AG20443 (cell line): ENCODE data around the gene TCTN1.
A peak's percentile ranks its signal among the peaks of the same experiment; 100 is the strongest.
"Not testable (repeated sequence)": the region's sequence is repeated elsewhere in the genome, so short reads cannot be mapped to it uniquely, and the experiment has no call there.

Source experiments
- DNase-seq: peaks from one replicate; pipeline ENCODE4 v3.0.0; 2012; ENCODE audit warnings: low spot score, mixed read lengths

Gene TCTN1

DNA sequence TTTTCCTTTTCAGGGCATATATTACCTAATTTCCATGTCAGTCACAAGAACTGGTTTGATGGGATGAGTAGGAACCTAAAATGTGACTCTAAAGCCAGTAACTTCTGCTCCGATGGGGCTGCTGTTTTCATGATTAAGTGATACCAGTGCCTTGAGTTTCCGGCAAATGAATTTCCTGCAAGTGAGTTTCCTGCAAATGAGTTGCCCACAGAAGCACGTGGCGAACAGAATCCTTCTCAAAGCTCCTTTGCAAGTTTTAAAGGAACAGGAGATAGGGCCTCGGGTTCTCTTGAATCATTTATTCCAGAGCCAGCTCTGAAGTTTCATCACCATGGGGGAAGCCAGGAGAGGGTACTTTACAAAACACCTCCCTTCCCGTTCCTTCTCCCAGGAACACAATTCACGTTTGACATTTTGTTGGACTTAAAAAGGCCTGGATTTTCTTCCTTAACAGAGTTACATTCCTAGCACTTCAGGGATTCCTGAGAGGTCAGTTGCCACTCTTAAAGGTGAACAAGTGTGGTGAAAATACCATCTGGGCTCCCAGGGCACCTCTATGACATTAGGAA, 28.6 kb upstream of the TCTN1 start:
- DNase-seq = peak; percentile 20

DNA sequence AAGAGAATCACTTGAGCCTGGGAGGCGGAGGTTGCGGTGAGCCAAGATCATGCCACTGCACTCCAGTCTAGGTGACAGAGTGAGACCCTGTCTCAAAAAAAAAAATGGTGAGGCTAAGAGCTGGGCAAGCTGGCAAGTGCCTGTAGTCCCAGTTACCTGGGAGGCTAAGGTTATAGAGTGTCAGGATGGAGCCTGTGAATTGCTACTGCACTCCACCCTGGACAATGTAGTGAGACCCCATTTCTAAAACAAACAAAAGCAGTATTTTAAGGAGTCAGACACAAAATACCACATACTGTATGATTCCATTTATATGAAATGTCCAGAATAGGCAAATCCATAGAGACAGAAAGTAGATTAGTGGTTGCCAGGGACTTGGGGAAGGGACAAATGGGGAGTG, 26.8 kb upstream of the TCTN1 start:
- not testable (repeated sequence) for DNase-seq

DNA sequence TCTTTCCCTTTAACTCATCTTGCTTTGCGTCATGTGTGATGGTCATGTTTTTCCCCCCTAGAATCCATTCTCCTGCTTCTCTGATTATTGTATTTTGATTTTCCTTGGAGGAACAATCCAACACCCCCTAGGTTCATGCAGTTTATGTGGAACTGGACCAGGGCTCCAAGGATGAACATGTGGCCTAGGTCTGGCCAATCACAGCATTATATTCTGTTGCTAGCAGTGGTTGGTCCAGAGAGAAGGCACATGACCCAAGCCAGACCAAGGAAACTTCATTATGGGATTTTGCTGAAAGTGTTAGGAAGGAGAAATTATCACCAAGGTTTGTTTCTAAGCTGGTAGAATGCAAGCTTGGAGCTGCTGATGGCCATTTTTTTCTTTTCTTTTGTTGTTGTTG, 23.9 kb upstream of the TCTN1 start:
- DNase-seq = no peak

DNA sequence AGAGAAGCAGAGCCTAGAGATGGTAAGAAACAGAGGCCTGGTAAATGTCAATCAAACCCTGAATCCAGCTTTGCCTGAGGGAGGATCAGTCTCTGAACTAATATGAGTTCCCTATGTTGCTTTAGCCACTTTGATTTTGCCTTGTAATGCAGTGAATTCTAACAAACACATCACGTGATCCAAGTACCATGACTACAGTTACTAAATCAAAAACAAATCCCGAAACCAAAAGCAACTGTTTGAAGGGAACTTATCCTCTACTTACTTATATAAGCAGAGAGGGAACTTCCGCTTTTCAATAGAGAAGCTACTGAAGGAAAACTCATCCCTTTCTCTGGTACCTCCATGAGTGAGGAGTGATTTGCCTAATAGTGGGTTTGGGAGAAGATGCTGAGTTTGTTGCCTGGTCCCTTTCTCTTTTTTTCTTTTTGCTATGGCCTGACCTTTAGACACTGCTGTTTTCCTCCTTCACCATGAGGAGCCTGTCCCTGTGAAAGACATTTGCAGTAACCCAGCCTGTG, 23.1 kb upstream of the TCTN1 start:
- DNase-seq = peak; percentile 53

DNA sequence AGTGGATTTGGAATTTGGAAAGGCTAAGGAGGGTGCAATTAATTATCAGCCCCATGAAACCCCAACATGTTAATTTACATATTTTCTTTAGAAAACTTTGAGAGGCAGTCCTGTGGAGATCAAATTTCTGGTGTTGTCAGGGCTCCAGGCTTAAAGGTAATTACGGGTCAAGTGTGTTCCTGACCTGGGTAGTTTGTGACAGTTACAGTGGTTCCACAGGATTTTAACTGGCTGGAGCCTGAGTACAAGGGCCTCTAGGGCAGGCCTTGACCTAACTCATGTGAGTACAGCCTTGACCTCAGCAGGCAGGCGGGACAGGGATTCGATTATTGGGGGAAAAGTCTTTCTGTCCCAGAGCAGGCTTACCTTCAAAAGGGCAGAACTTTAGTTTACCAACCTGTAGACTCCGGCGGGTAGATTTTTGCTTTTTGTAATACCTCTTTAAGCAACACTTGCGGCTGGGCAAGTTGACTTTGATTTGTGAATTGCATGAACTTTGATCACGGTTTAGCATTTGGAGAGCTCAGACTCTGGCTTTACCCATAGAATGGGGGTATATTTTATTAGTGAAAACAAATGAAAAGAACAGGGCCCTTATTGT, 22.4 kb upstream of the TCTN1 start:
- no peak for DNase-seq

DNA sequence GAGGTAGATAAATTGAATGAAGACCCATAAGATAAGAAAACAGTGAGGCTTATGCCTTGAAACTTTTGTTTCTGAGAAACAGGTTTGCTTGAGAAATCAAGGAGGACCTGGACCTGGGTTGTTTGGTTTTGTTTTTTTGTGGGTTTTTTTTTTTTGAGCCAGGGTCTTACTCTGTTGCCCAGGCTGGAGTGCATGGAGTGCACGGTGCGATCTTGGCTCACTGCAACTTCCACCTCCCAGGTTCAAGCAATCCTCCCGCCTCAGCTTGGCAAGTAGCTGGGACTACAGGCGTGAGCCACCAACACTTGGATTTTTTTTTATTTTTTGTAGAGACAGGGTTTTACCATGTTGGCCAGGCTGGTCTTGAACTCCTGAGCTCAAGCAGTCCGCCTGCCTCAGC, 21.9 kb upstream of the TCTN1 start:
- no peak for DNase-seq

DNA sequence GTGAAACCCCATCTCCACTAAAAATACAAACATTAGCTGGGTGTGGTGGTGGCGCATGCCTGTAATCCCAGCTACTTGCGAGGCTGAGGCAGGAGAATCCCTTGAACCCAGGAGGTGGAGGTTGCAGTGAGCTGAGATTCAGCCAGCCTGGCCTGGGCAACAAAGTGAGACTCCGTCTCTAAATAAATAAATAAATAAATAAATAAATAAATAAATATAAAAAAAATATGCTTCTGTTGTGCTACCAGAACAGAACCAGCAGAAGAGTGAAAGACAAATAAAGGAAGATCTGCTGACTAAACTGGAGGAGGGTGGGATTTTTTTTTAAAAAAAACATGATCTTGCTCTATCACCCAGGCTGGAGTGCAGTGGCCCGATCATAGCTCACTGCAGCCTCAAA, 21.0 kb upstream of the TCTN1 start:
- DNase-seq = not testable (repeated sequence)

DNA sequence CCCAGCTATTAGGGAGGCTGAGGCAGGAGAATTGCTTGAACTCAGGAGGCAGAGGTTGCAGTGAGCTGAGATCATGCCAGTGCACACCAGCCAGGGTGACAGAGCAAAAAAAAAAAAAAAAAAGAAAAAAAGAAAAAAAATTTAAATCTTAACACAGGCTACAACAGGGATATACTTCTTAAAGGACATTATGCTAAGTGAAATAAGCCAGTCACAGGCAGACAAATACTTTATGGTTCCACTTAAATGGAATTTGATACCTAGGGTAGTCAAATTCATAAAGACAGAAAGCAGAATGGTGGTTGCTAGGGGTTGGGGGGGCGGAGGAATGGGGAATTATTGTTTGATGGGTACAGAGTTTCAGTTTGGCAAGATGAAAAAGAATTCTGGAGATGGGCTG, 16.0 kb upstream of the TCTN1 start:
- no peak for DNase-seq

DNA sequence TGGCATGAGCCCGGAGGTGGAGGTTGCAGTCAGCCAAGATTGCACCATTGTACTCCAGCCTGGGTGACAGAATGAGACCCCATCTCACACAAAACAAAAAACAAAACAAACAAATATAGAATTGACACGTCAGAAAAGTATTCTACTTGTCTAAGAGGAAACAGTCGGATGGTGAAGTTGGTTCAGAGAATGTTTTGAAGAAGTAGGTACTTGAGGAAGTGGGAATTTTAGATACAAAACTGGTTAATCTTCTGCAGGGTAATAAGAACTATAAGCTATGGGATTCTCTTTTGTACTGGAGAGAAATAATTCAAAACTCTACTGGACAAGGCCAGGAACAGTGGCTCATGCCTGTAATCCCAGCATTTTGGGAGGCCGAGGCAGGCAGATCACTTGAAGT, 14.6 kb upstream of the TCTN1 start:
- DNase-seq = no peak

DNA sequence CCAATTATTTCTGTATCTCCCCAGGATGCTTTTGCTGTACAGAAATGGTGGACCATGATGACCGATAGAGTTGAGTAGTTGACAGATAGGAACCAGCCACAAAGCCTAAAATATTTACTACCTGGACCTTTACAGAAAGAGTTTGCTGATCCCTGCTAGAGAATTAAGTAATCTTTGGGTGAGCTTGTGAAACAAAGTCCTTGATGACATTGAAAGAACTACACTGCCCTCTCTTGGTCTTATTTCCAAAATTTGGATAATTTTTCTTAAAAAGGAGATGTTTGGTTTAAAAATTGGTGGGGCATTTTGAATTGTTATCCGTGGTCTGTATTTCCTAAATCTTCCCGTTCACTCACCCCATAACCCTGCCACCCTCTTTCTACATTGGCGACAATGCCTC, 13.7 kb upstream of the TCTN1 start:
- DNase-seq = peak; percentile 60

DNA sequence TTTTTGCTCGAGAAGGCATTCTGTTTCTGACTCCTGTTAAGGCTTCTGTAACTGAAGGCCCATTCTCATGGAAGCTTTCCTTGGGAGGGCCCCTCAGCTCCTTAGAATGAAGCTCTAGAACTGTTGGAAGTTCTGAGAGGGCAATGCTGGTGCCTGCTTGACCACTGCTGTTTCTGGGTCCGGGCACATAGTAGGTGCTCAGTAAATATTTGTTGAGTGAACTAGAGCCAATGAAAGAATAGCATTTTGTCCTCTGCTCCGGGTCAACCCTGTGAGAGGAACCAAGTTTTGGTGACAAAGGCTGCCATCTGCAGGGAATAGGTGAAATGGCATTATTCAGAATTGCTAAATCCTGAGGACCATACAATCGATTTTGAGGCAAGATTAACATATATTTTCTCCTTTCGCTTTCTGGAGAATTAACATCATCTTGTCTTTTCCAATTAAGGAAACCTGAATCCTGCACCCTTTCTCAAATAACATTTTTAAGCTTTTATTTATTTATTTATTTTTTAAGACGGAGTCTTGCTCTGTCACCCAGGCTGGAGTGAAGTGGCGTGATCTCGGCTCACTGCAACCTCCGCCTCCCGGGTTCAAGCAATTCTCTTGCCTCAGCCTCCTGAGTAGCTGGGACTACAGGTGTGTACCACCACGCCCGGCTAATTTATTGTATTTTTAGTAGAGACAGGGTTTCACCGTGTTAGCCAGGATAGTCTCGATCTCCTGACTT, 11.7 kb upstream of the TCTN1 start:
- DNase-seq = peak; percentile 72

DNA sequence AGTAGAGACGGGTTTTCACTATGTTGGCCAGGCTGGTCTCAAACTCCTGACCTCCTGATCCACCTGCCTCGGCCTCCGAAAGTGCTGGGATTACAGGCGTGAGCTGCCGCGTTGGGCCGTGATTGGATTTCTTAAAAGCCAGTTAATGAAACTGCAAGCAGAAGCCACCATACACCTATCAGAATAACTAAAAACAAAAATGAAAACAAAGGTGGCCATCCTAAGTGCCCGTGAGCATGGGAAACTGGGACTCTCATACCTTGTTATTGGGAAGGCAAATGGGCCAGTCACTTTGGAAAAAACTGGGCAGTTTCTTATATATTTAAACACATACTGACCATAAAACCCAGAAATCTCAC, 7.7 kb upstream of the TCTN1 start:
- DNase-seq = no peak

DNA sequence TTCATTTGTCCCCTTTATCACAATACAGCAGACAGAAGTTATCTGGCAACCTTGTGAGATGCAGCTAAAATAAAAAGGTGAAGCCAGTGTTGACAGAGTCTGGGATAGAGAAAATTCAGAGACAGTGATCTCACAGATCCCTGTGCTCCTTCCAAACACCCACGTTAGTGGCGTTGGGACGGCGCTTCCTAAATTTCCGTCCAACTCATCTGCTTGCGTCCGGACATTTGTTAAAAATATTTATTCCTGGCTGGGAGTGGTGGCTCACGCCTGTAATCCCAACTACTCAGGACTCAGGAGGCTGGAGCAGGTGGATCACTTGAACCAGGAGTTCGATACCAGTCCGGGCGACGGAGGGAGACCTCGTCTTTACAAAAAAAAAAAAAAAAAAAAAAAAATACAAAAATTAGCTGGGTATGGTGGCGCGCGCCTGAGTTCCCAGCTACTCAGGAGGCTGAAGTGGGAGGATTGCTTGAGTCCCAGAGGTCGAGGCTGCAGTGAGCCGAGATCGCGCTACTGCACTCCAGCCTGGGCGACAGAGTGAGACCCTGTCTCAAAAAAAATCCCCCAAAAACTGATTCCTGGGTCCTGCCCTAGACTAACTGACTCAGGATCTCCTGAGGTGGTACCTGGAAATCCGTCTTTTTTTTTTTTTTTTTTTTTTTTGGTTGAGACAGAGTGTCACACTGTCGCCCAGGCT, 708 bp upstream of the TCTN1 start:
- no peak for DNase-seq

DNA sequence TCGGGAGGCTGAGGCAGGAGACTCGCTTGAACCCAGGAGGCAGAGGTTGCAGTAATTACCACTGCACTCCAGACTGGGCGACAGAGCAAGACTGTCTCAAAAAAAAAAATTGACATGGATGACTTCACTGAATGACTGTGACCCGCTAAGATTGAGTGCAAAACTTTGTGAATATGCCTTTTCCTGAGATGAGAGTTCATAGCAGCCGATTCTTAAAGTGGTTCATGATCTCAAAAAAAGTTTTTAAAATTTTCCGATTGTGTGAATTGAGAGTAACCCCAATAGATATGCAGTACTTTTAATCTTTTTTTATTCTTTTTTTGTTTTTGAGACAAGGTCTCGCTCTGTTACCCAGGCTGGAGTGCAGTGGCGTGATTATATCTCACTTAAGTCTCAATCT, 1.2 kb downstream of the TCTN1 start:
- no peak for DNase-seq

DNA sequence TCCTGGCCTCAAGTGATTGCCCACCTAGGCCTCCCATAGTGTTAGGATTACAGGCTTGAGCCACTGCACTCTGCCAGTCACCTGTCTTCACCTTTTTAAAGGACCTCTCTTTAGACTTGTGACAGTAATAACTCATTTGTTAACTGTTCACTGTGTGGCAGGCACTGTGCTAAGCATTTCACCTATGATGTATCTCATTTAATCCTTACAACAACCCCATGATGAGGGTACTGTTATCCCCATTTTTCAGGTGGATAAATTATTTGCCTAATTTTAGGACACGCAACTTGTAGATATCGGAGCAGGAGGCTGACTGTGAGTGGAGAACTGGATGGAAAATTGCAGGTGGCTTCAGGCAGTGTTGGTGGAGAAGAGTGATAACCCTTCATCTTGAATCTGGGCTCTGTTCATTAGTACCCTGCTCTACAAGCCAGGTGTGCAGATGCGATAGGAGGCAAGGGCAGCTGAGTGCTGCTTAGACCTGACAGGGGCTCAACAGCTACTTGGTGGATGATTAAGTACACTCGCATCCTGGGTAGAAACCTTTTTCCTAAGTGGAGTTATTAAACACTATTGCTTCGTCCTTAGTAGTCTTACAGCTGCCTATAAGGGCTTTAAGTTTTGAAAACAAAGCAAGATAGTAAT, 2.7 kb downstream of the TCTN1 start:
- DNase-seq = no peak

DNA sequence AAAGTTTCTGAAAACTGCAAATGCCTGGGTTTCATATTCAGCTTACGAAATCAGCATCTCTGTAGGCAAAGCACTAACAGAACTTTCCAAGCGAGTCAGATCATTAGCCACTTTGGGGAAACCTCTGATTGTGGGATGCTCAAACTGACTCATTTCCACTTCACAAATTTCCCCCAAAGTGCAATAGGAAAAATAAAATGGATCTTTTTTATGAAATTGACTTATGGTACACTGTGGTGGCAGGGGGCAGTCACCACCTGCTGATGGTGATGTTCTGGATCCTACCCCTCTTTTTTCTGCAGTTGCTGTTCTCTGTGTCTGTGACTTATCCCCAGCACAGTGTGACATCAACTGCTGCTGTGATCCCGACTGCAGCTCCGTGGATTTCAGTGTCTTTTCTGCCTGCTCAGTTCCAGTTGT, 5.6 kb downstream of the TCTN1 start:
- DNase-seq = no peak

DNA sequence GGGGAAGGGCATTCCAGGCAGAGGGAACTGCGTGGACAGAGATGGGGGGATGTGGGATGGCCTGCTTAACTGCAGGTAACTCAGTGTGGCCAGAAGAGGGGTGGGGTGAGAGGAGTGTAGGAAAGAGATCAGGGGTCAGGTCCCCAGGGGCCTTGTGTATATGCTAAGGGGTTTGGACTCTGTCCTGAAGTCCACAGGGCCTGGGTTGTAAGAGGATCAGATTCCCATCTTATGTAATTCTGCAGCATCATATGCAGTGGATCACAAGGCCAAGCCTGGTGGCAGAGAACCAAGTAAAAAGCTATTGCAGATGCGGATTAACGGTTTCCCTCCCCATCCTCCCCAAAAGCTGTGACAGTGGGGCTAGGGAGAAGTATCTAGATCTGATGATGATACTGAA, 8.7 kb downstream of the TCTN1 start:
- DNase-seq = no peak

DNA sequence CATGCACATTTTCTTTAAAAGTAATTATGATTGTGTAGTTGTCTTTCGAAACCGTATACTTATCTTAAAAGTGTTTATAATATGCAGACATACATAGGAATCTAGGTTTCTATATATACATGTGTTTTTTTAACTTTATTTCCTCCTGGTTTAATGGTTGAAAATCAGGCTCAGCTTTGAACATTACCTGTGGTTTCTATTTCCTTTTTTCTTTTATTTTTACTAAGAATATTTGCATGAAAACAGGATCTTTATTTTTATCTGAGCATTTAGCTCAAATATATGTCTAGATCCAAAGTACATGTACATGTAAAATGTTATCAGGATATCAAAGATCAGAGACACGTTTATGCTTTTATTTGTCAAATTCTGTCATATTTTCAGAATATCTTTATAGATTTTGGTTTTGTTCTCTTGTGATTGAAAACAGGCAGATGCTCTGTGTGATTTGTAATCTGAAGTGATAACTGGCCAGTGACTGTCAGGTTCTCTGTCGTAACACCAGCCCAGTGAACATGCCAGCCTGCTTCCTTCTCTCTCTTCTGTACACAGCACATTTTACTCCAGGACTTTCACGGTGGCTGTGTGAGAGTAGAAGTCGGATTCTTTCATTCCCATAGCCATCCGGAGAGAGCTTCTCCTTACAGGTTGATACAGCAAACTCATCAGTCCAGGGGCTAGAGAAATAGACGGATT, 13.7 kb downstream of the TCTN1 start:
- DNase-seq = no peak

DNA sequence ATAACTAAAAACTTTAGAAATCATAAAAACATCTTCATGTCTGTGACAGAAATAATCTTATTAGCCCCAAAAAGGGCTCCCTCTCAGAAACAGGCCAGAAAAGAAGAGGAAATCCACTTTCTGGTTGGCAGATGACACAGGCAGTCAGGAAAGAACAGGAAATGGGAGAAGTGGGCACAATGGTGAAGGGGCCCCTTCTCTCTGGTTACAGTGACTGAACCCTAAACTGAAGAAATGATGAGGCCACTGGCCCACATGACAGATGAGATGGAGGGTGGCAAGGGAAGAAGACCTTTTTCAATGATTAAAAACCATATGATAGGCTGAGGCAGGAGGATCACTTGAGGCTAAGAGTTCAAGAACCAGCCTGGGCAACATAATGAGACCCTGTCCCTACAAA, 21.1 kb downstream of the TCTN1 start:
- DNase-seq = no peak

DNA sequence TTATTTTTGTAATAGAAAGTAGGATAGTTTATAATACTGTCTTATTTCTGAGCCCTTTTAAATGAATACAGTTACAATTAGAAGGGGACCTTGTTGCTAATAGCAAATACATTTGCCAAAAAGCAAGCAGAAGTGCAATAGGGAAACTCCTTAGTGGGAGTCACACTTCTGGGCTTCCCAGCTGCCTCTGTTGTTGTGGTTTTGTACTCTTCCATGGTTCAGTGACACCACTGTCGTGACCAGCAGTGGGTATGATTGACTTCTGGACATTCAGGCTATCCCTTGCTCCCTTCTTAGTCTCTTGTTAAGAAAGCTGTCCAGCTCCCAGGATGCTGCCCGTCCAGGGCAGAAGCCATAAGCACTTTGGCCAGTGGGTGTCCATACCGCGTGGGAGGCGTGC, 22.6 kb downstream of the TCTN1 start:
- no peak for DNase-seq

DNA sequence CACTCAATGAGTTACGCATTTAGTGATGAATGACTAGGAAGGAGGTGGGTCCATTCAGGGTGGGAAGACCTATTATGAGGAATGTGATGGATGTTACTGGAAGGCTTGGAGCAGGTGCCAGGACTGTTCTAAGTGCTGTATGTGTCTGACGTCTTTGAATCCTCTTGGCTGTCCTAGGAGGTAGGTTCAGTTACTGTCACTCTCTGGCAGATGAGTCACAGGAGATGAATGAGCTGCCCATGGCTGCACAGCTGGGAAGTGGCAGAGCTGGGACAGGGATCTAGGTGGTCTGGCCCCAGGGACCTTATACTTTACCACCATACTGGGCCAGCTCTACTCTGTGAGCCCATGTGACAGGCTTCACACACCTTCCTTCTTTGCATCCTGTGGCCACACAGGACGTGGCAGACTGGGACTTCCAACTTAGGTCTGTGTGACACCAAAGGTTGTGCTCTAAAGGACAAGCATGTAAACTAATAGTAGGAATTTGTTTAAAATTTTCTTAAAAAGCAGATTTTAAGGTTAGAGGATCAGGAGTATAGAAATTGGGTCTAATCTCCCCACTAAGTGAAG, 24.0 kb downstream of the TCTN1 start:
- no peak for DNase-seq

DNA sequence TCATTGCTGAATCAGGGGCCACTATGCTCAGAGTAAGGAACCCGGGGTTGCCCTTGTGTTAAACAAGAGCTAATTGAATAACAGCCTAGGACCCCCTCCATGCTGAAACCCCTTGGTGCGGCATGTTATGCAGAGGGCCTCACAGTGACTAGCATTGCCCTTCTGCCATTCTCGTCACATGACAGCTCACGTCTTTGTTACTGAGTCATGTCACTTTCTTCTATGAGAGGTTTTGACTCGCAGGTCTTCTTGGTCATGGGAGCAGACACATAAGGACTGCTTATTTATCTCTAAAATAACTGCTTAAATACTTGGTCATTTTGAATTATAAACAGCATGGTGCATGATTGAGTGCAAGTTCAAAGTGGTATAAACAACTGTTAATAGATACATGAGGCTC, 24.9 kb downstream of the TCTN1 start:
- DNase-seq = no peak
